Measurements from ENCODE around the gene TRUB1. TPM values are rescaled to one million over a fixed set of nuclear protein-coding genes. Genes with fewer than 3 reads are reported as not detected.
"Not testable (repeated sequence)": the region's sequence is repeated elsewhere in the genome, so short reads cannot be mapped to it uniquely, and the experiment has no call there.

TRUB1 gene
- total and polyA plus RNA-seq, 2 experiments from 2014 or later = 17.4 to 19.6 TPM

- Histone ChIP-seq H3K4me1 (ENCODE audit: insufficient read depth) (no peaks in the 10 kb centered on the region; the same call in 1 of the 2 replicates), H3K27me3 (replicated peaks; ENCODE audit: insufficient read depth) (no peaks in the 10 kb centered on the region), H3K9ac (no peak overlapping the region), H4K20me1 (ENCODE audit: insufficient read depth) (no peaks in the 10 kb centered on the region), H3K9me2 (ENCODE audit: insufficient read depth) (no peaks in the 10 kb centered on the region), H3F3A (ENCODE audit: insufficient read depth) (no peaks in the 10 kb centered on the region), H3K4me3 (no peak overlapping the region), H3K36me3 (ENCODE audit: low read depth) (no peaks in the 10 kb centered on the region), H3K9me3 (ENCODE audit: low read depth) (no peaks in the 10 kb centered on the region), H3K79me2 (ENCODE audit: insufficient read depth) (no peaks in the 10 kb centered on the region), H3K27ac (no peak overlapping the region), H2AFZ (no peak overlapping the region), H3K4me2 (ENCODE audit: unreplicated experiment) (no peak overlapping the region)
- TF ChIP-seq EZH2 (IDR thresholded peaks at IDR 0.05; ENCODE audit: insufficient read depth, poor library complexity, severe bottlenecking) (no peak), EZH2phosphoT487 (IDR thresholded peaks at IDR 0.05; ENCODE audit: insufficient read depth, low read depth) (no peak)
- in situ Hi-C loops (cut with MboI) = no loop called here
- no peak for DNase-seq
Observed at GRCh38 chr10:114932225-114932624, 5.8 kb upstream of the TRUB1 start.

- Histone ChIP-seq H4K20me1 (ENCODE audit: insufficient read depth) (no peaks in the 10 kb centered on the region), H3K79me2 (ENCODE audit: insufficient read depth) (no peaks in the 10 kb centered on the region), H3K4me2 (ENCODE audit: unreplicated experiment) (no peak overlapping the region), H3K4me3 (no peak overlapping the region), H3K9ac (no peak overlapping the region), H3K27me3 (replicated peaks; ENCODE audit: insufficient read depth) (no peaks in the 10 kb centered on the region), H3F3A (ENCODE audit: insufficient read depth) (no peaks in the 10 kb centered on the region), H3K36me3 (ENCODE audit: low read depth) (no peaks in the 10 kb centered on the region), H3K9me2 (ENCODE audit: insufficient read depth) (no peaks in the 10 kb centered on the region), H3K27ac (no peak overlapping the region), H3K9me3 (ENCODE audit: low read depth) (no peaks in the 10 kb centered on the region), H2AFZ (no peak overlapping the region), H3K4me1 (ENCODE audit: insufficient read depth) (no peaks in the 10 kb centered on the region; the same call in 1 of the 2 replicates)
- 22 to 27% methylated on average over 2 of the region's 2 CpGs for WGBS, 2 experiments (ENCODE audit: low coverage in 1 of 2, low lambda C conversion rate in 2 of 2, missing lambda C conversion rate in 2 of 2)
- in situ Hi-C loops (cut with MboI) = no loop called here
- TF ChIP-seq EZH2 (IDR thresholded peaks at IDR 0.05; ENCODE audit: insufficient read depth, poor library complexity, severe bottlenecking) = no peak
- TF ChIP-seq EZH2phosphoT487 (IDR thresholded peaks at IDR 0.05; ENCODE audit: insufficient read depth, low read depth) = no peak
- DNase-seq = no peak
Observed at GRCh38 chr10:114932945-114933344, 5.0 kb upstream of the TRUB1 start.

GRCh38 chr10:114933588-114933987 is 4.4 kb upstream of the TRUB1 start:
- WGBS, 2 experiments (ENCODE audit: low coverage in 1 of 2, low lambda C conversion rate in 2 of 2, missing lambda C conversion rate in 2 of 2) = 80 to 81% methylated on average over 5 of the region's 5 CpGs

DNA sequence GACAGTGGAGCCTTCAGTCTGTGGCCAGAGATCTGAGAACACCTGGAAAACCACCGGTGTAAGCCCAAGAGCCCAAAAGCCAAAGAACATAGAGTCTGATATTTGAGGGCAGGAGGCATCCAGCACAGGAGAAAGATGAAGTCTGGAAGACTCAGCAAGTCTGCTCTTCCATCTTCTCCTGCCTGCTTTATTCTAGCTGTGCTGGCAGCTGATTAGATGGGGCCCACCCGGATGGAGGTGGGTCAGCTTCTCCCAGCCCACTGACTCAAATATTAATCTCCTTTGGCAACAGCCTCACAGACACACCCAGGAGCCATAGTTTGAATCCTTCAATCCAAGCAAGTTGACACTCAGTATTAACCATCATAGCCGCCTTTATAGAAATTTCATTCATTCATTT is 4.0 kb upstream of the TRUB1 start:
- H3K9me2 ChIP-seq (ENCODE audit: insufficient read depth); H3K27me3 ChIP-seq (replicated peaks; ENCODE audit: insufficient read depth); DNase-seq; H3K4me3 ChIP-seq; H3K36me3 ChIP-seq (ENCODE audit: low read depth); H3K4me1 ChIP-seq (ENCODE audit: insufficient read depth); H3K9me3 ChIP-seq (ENCODE audit: low read depth); H3F3A ChIP-seq (ENCODE audit: insufficient read depth); H3K4me2 ChIP-seq (ENCODE audit: unreplicated experiment); H3K9ac ChIP-seq; H3K79me2 ChIP-seq (ENCODE audit: insufficient read depth); in situ Hi-C loops (cut with MboI); H2AFZ ChIP-seq; H4K20me1 ChIP-seq (ENCODE audit: insufficient read depth); H3K27ac ChIP-seq: not testable (repeated sequence)
- 63 to 65% methylated on average over 3 of the region's 3 CpGs for WGBS, 2 experiments (ENCODE audit: low coverage in 1 of 2, low lambda C conversion rate in 2 of 2, missing lambda C conversion rate in 2 of 2)

More at GRCh38 chr10:114933588-114933987, 4.4 kb upstream of the TRUB1 start:
- Histone ChIP-seq H3K36me3 (ENCODE audit: low read depth) (no peaks in the 10 kb centered on the region), H3K9me2 (ENCODE audit: insufficient read depth) (no peaks in the 10 kb centered on the region), H3K9ac (no peak overlapping the region), H3K27ac (no peak overlapping the region), H3K9me3 (ENCODE audit: low read depth) (no peaks in the 10 kb centered on the region), H3K4me2 (ENCODE audit: unreplicated experiment) (no peak overlapping the region), H4K20me1 (ENCODE audit: insufficient read depth) (no peaks in the 10 kb centered on the region), H3K79me2 (ENCODE audit: insufficient read depth) (peaks cover 6% of the 10 kb centered on the region), H3K27me3 (replicated peaks; ENCODE audit: insufficient read depth) (no peaks in the 10 kb centered on the region), H2AFZ (no peak overlapping the region), H3F3A (ENCODE audit: insufficient read depth) (no peaks in the 10 kb centered on the region), H3K4me3 (no peak overlapping the region), H3K4me1 (ENCODE audit: insufficient read depth) (no peaks in the 10 kb centered on the region; the same call in 1 of the 2 replicates)
- DNase-seq = peak; percentile 46
- TF ChIP-seq EZH2 (IDR thresholded peaks at IDR 0.05; ENCODE audit: insufficient read depth, poor library complexity, severe bottlenecking) (no peak), EZH2phosphoT487 (IDR thresholded peaks at IDR 0.05; ENCODE audit: insufficient read depth, low read depth) (no peak)
- in situ Hi-C loops (cut with MboI) = no loop called here

DNA sequence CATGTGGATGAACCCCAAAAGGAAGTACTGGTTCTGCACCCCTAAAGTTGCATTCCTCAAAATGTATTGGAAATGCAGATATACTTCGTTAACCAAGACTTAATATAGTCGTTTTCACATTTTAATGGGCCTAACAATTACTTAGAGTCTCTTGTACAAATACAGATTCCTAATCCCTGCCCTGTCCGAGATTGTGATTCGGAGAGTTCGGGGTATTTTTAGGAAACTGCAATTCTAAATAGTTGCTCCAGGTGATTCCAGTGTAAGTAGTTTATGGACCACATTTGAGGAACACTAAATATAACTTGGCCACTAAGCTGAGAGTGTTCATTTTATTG is 830 bp downstream of the TRUB1 start:
- in situ Hi-C loops (cut with MboI) = no loop called here
- peaks cover 51% of the 10 kb centered on the region for H3K79me2 ChIP-seq (ENCODE audit: insufficient read depth)

More for the DNA sequence above, 830 bp downstream of the TRUB1 start:
- no peaks in the 10 kb centered on the region for H3K27me3 ChIP-seq (replicated peaks; ENCODE audit: insufficient read depth)
- no peaks in the 10 kb centered on the region for H3K9me3 ChIP-seq (ENCODE audit: low read depth)
- peaks cover 10% of the 10 kb centered on the region for H3K4me1 ChIP-seq (ENCODE audit: insufficient read depth)
- H4K20me1 ChIP-seq (ENCODE audit: insufficient read depth) = no peaks in the 10 kb centered on the region
- peak overlapping the region; percentile 72 for H3K27ac ChIP-seq
- DNase-seq = peak; percentile 10
- peak overlapping the region; percentile 90 for H3K4me3 ChIP-seq
- peak overlapping the region; percentile 94 for H3K9ac ChIP-seq
- 8 to 16% methylated on average over 5 of the region's 5 CpGs for WGBS, 2 experiments (ENCODE audit: low coverage in 1 of 2, low lambda C conversion rate in 2 of 2, missing lambda C conversion rate in 2 of 2)
- peak overlapping the region; percentile 96 for H2AFZ ChIP-seq
- H3F3A ChIP-seq (ENCODE audit: insufficient read depth) = no peaks in the 10 kb centered on the region
- H3K4me2 ChIP-seq (ENCODE audit: unreplicated experiment) = peak overlapping the region; percentile 84
- peaks cover 13% of the 10 kb centered on the region; the same call in 1 of the 2 replicates for H3K36me3 ChIP-seq (ENCODE audit: low read depth)
- TF ChIP-seq EZH2phosphoT487 (IDR thresholded peaks at IDR 0.05; ENCODE audit: insufficient read depth, low read depth) (no peak), EZH2 (IDR thresholded peaks at IDR 0.05; ENCODE audit: insufficient read depth, poor library complexity, severe bottlenecking) (no peak)
- no peaks in the 10 kb centered on the region for H3K9me2 ChIP-seq (ENCODE audit: insufficient read depth)
